GM19240 (cell line): Measurements from ENCODE around the gene TSPAN18.

Experiments used
- DNase-seq: peaks from one replicate; pipeline ENCODE4 v3.0.0; 2011; ENCODE audit warnings: low spot score; ENCODE audit not compliant: insufficient read length

TSPAN18 gene

GRCh38 chr11:44954051-44954906 is 227.5 kb downstream of the TSPAN18 start:
- DNase-seq = no peak

DNA sequence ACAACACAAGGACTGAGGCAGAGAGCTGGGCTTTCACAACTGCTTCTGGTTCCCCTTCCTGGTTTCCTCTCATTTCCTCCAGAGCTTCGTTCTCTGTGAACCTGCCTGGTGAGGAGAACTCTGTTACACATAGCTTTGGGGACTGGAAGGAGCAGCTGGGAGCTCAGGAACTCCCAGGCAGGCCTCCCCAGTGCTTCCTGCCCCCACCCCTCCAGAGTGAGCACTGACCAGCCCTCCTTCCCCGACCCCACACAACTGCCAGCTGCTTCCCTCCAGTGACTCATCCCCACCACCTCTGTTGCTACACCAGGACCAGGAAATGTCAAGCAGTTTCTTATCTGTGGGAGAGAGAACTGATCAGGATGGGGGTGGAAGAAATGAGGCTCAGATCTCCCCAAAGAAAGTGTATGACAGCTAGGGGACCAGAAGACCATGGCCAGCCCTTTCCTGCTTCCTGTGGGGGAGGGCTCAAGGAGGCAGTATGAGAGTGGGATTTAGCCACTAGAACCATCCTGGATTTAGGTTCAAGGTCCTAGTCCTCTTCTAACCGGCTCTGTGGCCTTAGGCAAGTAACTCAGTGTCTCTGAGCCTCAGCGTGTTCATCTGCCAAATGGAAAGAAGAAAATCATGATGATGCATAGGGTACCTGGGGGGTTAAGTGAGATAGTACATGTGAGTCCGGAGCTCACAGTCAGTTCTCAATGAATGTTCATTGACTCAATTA is 228.4 kb downstream of the TSPAN18 start:
- no peak for DNase-seq

DNA sequence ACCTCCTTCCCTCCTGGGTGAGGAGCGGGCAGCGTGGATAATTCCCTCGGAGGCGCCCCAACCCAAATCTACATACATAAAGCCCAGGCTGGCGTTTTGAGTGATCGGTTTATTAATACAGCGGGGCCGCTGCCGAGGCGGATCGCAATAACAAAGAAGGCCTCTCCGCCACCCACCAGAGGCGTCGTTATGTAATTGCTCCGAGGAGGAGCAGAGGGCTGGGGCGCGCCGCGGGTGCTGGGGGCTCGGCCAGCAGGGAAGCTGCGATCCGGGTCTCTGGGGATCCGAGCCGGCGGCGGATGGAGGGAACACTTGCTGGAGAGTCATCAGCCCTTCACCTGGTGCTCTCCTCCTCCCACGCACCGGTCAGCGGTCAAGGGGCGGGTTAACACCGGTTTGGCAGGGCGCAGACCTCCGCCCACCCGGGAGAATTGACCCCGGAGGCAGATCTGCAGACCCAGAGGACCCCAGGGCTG is 230.3 kb downstream of the TSPAN18 start:
- DNase-seq = no peak

GRCh38 chr11:44957776-44958564 is 231.2 kb downstream of the TSPAN18 start:
- no peak for DNase-seq

GRCh38 chr11:44959064-44959463 is 232.3 kb downstream of the TSPAN18 start:
- no peak for DNase-seq

DNA sequence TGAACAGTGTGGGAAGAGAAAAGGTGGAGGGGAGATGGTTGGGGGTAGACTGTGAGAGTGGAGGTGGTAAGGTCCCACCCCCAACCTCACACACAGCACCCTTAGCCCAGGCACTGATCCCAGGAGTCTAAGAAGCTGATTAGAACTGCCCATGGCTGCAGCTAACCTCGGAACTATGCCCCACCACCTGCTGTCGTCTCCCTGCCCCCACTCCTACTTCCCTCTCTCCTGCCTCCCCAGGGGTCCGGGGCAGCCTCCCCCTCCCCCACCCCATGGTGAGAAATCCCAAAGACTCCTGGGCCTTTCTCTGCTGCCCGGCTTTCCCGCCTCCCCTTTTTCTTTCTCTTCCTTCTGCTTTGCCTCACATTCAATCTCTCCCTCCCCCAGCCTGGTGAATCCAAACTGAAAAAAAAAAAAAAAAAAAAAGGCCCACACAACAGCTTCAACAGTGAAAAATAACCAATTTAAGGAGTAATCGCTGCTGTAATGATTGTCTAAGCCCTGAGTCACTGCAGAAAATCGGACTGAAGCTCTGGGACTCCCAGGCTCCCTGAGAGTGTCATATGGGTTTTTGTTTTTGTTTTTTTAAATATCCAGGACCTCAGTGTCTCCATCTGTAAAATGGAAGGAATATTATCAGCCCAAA is 233.6 kb downstream of the TSPAN18 start:
- no peak for DNase-seq

GRCh38 chr11:44962464-44962863 is 235.7 kb downstream of the TSPAN18 start:
- DNase-seq = no peak

GRCh38 chr11:44963136-44963535 is 236.4 kb downstream of the TSPAN18 start:
- DNase-seq = no peak

- no peak for DNase-seq
Observed at GRCh38 chr11:44963948-44964347, 237.2 kb downstream of the TSPAN18 start.

GRCh38 chr11:44964526-44965209 is 237.9 kb downstream of the TSPAN18 start:
- no peak for DNase-seq

- no peak for DNase-seq
Observed at GRCh38 chr11:44966694-44967093, 239.9 kb downstream of the TSPAN18 start.

DNA sequence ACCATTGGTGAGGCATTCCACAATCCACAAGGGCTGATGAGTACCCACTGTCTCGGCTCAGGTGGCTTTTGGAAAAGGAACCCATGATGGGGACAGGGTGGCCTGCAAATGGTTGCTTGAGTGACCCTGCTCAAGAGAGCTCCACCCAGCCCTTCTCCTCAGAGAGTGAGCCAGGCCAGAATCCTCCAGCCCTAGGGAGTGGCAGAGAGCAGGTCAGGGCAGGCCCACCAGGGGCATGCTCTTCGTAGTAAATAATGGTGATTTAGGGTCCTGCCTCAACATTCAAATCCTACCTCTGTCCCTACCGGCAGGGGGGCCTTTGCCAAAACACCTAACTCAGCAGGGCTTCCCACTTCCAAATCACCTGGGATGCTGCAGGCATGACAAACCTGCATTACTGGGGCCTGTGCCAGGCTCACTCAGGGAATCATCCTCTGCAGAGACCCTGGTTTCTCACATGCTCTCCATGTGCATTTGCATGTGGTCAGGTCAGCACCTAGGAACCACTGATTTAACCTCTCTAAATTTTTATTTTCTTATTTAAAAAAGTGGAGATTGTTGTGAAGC is 241.3 kb downstream of the TSPAN18 start:
- no peak for DNase-seq

DNA sequence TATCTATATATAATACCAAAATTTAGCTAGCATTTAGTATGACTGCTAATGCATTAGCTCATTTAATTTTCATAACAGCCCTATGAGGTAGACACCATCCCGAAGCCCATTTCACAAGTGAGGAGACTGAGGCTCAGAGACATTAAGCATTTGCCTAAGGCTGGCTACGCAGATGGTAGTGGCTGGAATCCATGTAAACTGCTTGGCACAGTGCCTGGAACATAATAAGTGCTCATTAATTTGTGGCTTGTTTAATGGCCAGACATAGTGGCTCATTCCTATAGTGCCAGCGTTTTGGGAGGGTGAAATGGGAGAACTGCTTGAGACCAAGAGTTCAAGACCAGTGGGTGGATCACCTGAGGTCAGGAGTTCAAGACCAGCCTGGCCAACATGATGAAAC is 241.7 kb downstream of the TSPAN18 start:
- no peak for DNase-seq

DNA sequence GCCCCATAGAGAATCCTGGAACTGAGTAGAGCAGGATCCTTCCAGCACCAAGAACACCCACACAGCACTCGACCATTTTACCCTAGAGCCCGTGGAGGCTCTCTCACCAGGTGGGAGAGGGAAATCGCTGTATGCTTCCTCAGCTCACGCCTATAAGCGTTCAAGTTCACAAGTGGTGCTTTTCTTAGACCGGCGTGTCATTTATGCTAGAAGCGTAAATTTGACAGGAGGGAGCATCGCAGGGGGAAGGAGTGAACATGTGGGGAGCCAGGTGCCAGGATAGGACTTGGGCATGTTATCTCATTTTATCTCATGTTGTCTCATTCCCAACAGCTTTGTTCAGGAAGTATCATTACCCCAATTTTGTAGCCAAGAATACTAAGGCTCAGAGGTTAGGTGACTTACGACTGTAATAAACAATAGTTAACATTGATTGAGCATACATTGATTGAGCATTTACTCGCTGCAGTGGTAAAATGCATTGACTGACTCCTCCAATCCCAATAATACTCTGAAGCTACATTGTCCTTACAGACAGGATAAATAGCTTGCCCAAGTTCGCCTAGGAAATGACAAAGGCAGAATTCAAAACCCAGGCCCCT is 243.0 kb downstream of the TSPAN18 start:
- no peak for DNase-seq

GRCh38 chr11:44970293-44970692 is 243.5 kb downstream of the TSPAN18 start:
- DNase-seq = no peak

- DNase-seq = no peak
Observed at GRCh38 chr11:44971185-44971584, 244.4 kb downstream of the TSPAN18 start.

- no peak for DNase-seq
Observed at GRCh38 chr11:44972746-44973435, 246.1 kb downstream of the TSPAN18 start.

DNA sequence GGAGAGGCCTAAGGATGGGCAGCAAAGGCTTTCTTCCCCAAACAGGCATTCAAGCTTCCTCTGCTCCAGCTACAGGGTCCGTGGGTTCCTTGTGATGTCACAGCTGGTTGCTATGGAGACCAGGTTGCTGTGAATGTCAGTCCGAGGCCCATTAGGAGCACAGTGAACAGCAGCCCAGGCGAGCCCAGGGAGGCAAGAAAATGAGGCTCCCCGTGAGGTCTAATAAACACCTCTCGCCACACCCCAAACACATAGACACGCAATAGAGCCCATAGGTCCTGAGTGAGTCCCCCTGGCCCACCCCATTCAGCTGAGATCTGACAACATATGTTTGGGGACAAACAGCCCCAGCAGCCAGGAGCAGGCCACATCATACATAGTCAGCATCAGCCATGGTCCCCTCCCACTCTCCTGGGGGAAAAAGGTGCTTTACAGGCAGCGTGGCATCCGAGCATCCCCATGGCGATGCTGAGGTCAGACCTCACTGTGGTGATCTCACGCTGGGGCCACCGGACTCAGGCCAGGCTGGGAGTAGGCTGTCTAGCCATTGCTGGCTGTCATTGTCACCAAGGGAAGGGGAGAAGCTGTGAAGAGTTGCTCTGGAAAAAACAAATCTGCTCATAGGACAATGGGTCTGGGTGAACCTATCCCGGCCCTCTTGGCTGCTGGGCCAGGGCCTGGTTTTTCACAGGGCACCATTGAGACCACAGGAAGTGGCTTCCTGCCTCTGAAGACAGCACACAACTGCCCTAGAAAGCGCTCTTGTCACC is 247.1 kb downstream of the TSPAN18 start:
- no peak for DNase-seq
